Keratinocyte (primary cell): ENCODE results near the gene NF2. TPM values are rescaled to one million over a fixed set of nuclear protein-coding genes. Genes with fewer than 3 reads are reported as not detected.

Source experiments
- DNase-seq: peaks from one replicate; pipeline ENCODE4 v3.0.0-alpha.2; 2011; ENCODE audit warnings: low read depth, missing footprints, low spot score
- FAIRE-seq: peaks from 2 replicates; lab custom pipeline; 2011; peaks lifted over from hg19 to GRCh38; lab: Jason Lieb, UNC
- H2AFZ ChIP-seq: 2 replicates; pipeline ENCODE4 v1.6.0; 2012; ENCODE audit warnings: low read length, control low read depth, inconsistent platforms; ENCODE audit not compliant: control insufficient read depth
- H3K27ac ChIP-seq: 2 replicates; pipeline ENCODE4 v1.5.1; 2011; ENCODE audit warnings: low read length; ENCODE audit not compliant: control insufficient read depth, insufficient read depth
- H3K27me3 ChIP-seq: 3 replicates; pipeline ENCODE4 v1.6.0; 2011; ENCODE audit warnings: low read length; ENCODE audit not compliant: control insufficient read depth, insufficient read depth; ENCODE audit errors: extremely low read depth
- H3K36me3 ChIP-seq, 2 experiments: 2 replicates in 1 of 2; 3 replicates in 1 of 2; pipeline ENCODE4 v1.5.1; 2011; ENCODE audit warnings: low read length in 2 of 2, mild to moderate bottlenecking in 1 of 2; ENCODE audit not compliant: control insufficient read depth in 2 of 2, insufficient read depth in 2 of 2; ENCODE audit errors: extremely low read depth in 1 of 2
- H3K4me1 ChIP-seq: 3 replicates; pipeline ENCODE4 v1.5.1; 2011; ENCODE audit warnings: low read length; ENCODE audit not compliant: control insufficient read depth, insufficient read depth; ENCODE audit errors: extremely low read depth
- H3K4me2 ChIP-seq: 3 replicates; pipeline ENCODE4 v1.6.0; 2011; ENCODE audit warnings: low read depth, low read length; ENCODE audit not compliant: control insufficient read depth, insufficient read depth; ENCODE audit errors: extremely low read depth
- H3K4me3 ChIP-seq, 3 experiments: fragments of 200-600 bp in 1 of 3; sonication (generic) in 1 of 3; 2 replicates in 2 of 3; 3 replicates in 1 of 3; pipeline ENCODE4 v1.5.1; 2011 to 2016; ENCODE audit warnings: low read length in 3 of 3, mild to moderate bottlenecking in 3 of 3, control low read depth in 2 of 3, inconsistent platforms in 1 of 3, low read depth in 1 of 3, mixed read lengths in 1 of 3, mixed run types in 1 of 3, moderate library complexity in 1 of 3; ENCODE audit not compliant: control insufficient read depth in 2 of 3, insufficient read depth in 2 of 3; ENCODE audit errors: extremely low read depth in 1 of 3
- H3K79me2 ChIP-seq: 2 replicates; pipeline ENCODE4 v1.6.0; 2012; ENCODE audit warnings: low read length; ENCODE audit not compliant: control insufficient read depth, insufficient read depth
- H3K9ac ChIP-seq: 3 replicates; pipeline ENCODE4 v1.6.0; 2011; ENCODE audit warnings: low read length; ENCODE audit not compliant: control insufficient read depth, insufficient read depth; ENCODE audit errors: extremely low read depth
- H3K9me1 ChIP-seq: 3 replicates; pipeline ENCODE4 v1.6.0; 2011; ENCODE audit warnings: low read length; ENCODE audit not compliant: control insufficient read depth, insufficient read depth; ENCODE audit errors: extremely low read depth
- H3K9me3 ChIP-seq: 2 replicates; pipeline ENCODE4 v1.5.1; 2012; ENCODE audit warnings: low read depth, low read length; ENCODE audit not compliant: control insufficient read depth
- H4K20me1 ChIP-seq: 3 replicates; pipeline ENCODE4 v1.6.0; 2011; ENCODE audit warnings: low read length; ENCODE audit not compliant: control insufficient read depth, insufficient read depth; ENCODE audit errors: extremely low read depth
- EZH2 ChIP-seq: IDR thresholded peaks from one replicate; pipeline ENCODE4 v1.6.1; 2012; ENCODE audit warnings: inconsistent platforms, mild to moderate bottlenecking, low read length, moderate library complexity
- dilution Hi-C: fragments of 300-500 bp; cut with MboI; formaldehyde crosslinking; loops from one replicate; pipeline ENCODE4 v1.7.0; 2020; ENCODE audit warnings: low sequenced_read_pairs; ENCODE audit not compliant: extremely low pct_ligation_motif_present
- polyA plus RNA-seq, 5 experiments: library from polyadenylated mRNA; depleted of rRNA in 3 of 5; stranded (reverse) in 3 of 5; stranded (forward) in 1 of 5; unstranded in 1 of 5; fragments of >200 nt; gene quantifications; 1 replicate in 1 of 5; 2 replicates in 3 of 5; 3 replicates in 1 of 5; pipeline versions ENCODE4 v1.2.1 to v1.2.3, GENCODE V29; 2011 to 2012; ENCODE audit warnings: missing spikeins in 2 of 5, low read depth in 1 of 5, low replicate concordance in 1 of 5
- TF ChIP-seq, protein P1 (sequence below), 3 experiments: IDR thresholded peaks in 1 of 3; conservative IDR thresholded peaks in 1 of 3; optimal IDR thresholded peaks in 1 of 3; 2 replicates in 2 of 3; 3 replicates in 1 of 3; pipeline versions ENCODE3 to v1.5.1; 2011; ENCODE audit warnings: low read length in 3 of 3, mild to moderate bottlenecking in 3 of 3, moderate library complexity in 2 of 3, control low read depth in 1 of 3, inconsistent platforms in 1 of 3; ENCODE audit not compliant: insufficient read depth in 2 of 3; ENCODE audit errors: extremely low read depth in 1 of 3

Gene NF2
- polyA plus RNA-seq, 1 donor (not counting 4 experiments of a cell fraction or from before 2014, with no cell fraction given), result 50.2 TPM

DNA sequence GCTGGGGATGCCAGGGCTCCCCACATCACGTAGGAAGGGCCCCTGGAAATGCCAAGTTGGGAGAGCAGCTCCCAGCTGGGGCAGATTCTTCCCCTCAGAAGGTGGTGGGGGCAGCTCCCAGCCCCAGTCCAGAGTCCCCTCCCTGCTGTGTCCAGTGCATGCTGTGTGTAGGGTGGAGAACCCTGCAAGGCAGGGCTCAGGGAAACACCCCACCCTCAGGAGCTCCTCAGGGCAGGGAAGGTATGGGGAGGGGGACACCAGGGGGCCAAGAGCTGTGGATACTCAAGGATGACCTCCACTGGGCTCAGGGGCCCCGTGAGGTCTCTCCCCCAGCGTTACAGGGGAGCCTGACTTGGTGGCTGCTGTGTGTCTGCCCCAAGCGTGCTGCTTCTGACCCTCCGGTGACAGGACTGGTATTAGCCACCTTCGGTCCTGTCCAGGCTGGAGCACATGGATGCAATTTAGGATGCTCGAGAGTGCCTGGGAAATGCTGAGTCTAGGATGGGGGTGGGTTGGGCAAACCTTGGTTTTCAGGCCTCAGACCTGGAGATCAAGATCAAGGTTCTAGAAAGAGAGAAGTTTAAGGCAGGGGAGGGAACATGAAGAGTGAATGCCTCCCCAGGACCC is 100.2 kb downstream of the NF2 start:
- H3K9me3 ChIP-seq, result no peaks in the 10 kb centered on the region
- dilution Hi-C loops, result no loop called here
- peaks cover 42% of the 10 kb centered on the region for H3K27me3 ChIP-seq
- peaks cover 15% of the 10 kb centered on the region for H3K4me1 ChIP-seq
- FAIRE-seq (no peak), DNase-seq (no peak)
- H3K4me3 ChIP-seq, result no peak overlapping the region
- no peaks in the 10 kb centered on the region for H3K79me2 ChIP-seq
- no peaks in the 10 kb centered on the region for H3K9me1 ChIP-seq
- H3K27ac ChIP-seq, result no peak overlapping the region
- H3K4me2 ChIP-seq, result no peak overlapping the region
- no peak overlapping the region for H2AFZ ChIP-seq
- H3K36me3 ChIP-seq, result no peaks in the 10 kb centered on the region
- TF ChIP-seq EZH2, result no peak
- TF ChIP-seq, protein P1, sequence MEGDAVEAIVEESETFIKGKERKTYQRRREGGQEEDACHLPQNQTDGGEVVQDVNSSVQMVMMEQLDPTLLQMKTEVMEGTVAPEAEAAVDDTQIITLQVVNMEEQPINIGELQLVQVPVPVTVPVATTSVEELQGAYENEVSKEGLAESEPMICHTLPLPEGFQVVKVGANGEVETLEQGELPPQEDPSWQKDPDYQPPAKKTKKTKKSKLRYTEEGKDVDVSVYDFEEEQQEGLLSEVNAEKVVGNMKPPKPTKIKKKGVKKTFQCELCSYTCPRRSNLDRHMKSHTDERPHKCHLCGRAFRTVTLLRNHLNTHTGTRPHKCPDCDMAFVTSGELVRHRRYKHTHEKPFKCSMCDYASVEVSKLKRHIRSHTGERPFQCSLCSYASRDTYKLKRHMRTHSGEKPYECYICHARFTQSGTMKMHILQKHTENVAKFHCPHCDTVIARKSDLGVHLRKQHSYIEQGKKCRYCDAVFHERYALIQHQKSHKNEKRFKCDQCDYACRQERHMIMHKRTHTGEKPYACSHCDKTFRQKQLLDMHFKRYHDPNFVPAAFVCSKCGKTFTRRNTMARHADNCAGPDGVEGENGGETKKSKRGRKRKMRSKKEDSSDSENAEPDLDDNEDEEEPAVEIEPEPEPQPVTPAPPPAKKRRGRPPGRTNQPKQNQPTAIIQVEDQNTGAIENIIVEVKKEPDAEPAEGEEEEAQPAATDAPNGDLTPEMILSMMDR (optimal IDR thresholded peaks at IDR 0.05 in 1 of 3, IDR thresholded peaks at IDR 0.05 in 1 of 3, conservative IDR thresholded peaks at IDR 0.05 in 1 of 3; ENCODE audit: extremely low read depth in 1 of 3, insufficient read depth in 2 of 3, low read length in 3 of 3), result no peak
- H3K9ac ChIP-seq, result no peak overlapping the region
- peaks cover 2% of the 10 kb centered on the region for H4K20me1 ChIP-seq

DNA sequence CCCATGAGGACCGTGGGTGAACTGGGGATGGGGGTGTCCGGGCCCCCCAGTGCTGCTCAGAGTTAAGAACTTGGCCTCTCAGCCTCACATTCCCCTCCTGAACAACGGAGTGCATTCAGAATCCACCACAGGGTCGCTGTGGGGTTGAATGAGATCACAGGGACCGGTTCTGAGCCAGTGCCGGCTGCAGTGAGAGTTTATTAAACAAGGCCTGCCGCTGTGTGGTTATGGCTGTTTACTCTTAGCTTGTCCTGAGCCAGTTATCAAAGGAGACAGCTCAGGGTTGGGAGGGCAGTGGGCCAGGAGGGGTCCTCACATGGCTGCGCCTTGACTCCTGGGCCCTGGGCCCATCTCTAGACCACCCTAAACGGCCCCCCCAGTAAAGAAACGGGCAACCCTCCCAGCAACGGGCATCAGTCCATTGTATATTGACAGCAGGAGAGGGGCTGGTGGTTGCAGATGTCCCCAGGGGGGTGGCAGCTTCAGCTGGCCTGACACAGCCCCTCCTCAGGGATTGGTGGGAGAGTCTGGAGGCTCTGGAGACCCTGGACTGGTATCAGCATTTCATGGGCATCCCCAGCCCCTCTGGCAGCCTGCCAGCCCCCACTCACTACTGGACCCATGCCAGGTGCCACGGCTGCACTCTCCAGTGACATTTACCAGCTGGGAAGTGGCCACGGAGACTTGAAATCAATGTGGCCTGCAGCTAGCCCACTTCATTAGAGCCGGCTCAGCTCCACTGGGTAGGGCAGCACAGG is 101.3 kb downstream of the NF2 start:
- Histone ChIP-seq H3K36me3 (no peaks in the 10 kb centered on the region), H3K27me3 (peaks cover 45% of the 10 kb centered on the region)
- no peak for FAIRE-seq

More for the DNA sequence above, 101.3 kb downstream of the NF2 start:
- Histone ChIP-seq H2AFZ (no peak overlapping the region), H3K27ac (no peak overlapping the region), H3K9ac (no peak overlapping the region), H3K4me1 (peaks cover 15% of the 10 kb centered on the region), H3K9me1 (no peaks in the 10 kb centered on the region), H3K79me2 (no peaks in the 10 kb centered on the region), H3K9me3 (no peaks in the 10 kb centered on the region), H3K4me3 (no peak overlapping the region), H3K4me2 (no peak overlapping the region), H4K20me1 (peaks cover 2% of the 10 kb centered on the region)
- dilution Hi-C loops, result no loop called here
- no peak for TF ChIP-seq EZH2
- TF ChIP-seq, protein P1 (optimal IDR thresholded peaks at IDR 0.05 in 1 of 3, IDR thresholded peaks at IDR 0.05 in 1 of 3, conservative IDR thresholded peaks at IDR 0.05 in 1 of 3; ENCODE audit: extremely low read depth in 1 of 3, insufficient read depth in 2 of 3, low read length in 3 of 3), result no peak
- DNase-seq, result no peak
